H1 (cell line): ENCODE data around the gene OTUD5. TPM values are rescaled to one million over a fixed set of nuclear protein-coding genes. Genes with fewer than 3 reads are reported as not detected.

Experiments
- ATF3 ChIP-seq: IDR thresholded peaks from 2 replicates; pipeline ENCODE4 v1.6.1; 2011; ENCODE audit warnings: low read depth, mild to moderate bottlenecking, low read length; ENCODE audit not compliant: insufficient read depth
- HDAC2 ChIP-seq, 2 experiments: fragments of 300-600 bp in 1 of 2; sonication (generic) in 1 of 2; IDR thresholded peaks; 2 replicates each; pipeline ENCODE4 v1.6.1; 2011 to 2012; ENCODE audit warnings: low read depth in 2 of 2, low read length in 2 of 2, mild to moderate bottlenecking in 2 of 2, moderate library complexity in 2 of 2, borderline replicate concordance in 1 of 2, inconsistent platforms in 1 of 2
- HDAC6 ChIP-seq: IDR thresholded peaks from one replicate; pipeline ENCODE4 v1.7.1; 2012; ENCODE audit warnings: low read depth, mild to moderate bottlenecking, inconsistent platforms, low read length, moderate library complexity
- KDM5A ChIP-seq: fragments of 200-600 bp; IDR thresholded peaks from 2 replicates; pipeline ENCODE4 v1.7.1; 2012; ENCODE audit warnings: mild to moderate bottlenecking, low read length, inconsistent platforms, mixed read lengths
- RBBP5 ChIP-seq: IDR thresholded peaks from 2 replicates; pipeline ENCODE4 v1.7.1; 2012; ENCODE audit warnings: low read depth, mild to moderate bottlenecking, inconsistent platforms, low read length, moderate library complexity, borderline replicate concordance
- SIN3A ChIP-seq, 2 experiments: IDR thresholded peaks in 1 of 2; conservative IDR thresholded peaks in 1 of 2; 2 replicates each; pipeline ENCODE4 v1.6.1; 2011 to 2012; ENCODE audit warnings: low read length in 2 of 2, improper control_type of control experiment in 1 of 2, low read depth in 1 of 2, mild to moderate bottlenecking in 1 of 2
- polyA plus RNA-seq, 7 experiments: library from polyadenylated mRNA; depleted of rRNA in 3 of 7; stranded (reverse) in 5 of 7; unstranded in 2 of 7; fragments of >200 nt in 5 of 7; fragments of 200-250 nt in 2 of 7; gene quantifications; 1 replicate in 5 of 7; 2 replicates in 1 of 7; 4 replicates in 1 of 7; pipeline versions ENCODE4 v1.2.1 to v1.2.3, GENCODE V29; 2011 to 2013; ENCODE audit warnings: missing spikeins in 2 of 7, mixed read lengths in 2 of 7
- total RNA-seq: library from RNA; stranded (reverse); fragmentation: NEBNext Ultra II Directional; extraction: Animal tissue kit (Norgen Biotek cat#: 25700); gene quantifications from 2 replicates; pipeline ENCODE4 v1.2.1, GENCODE V29; 2021

OTUD5 gene
- total and polyA plus RNA-seq, 2 of the 8 experiments (the other 6 are each of a cell fraction or from before 2014, with no cell fraction given) = 46.3 to 53.5 TPM

- TF ChIP-seq RBBP5 = no peak
- no peak for TF ChIP-seq ATF3
- no peak for TF ChIP-seq HDAC2 (IDR thresholded peaks at IDR 0.05; ENCODE audit: borderline replicate concordance in 1 of 2, low read depth in 2 of 2, low read length in 2 of 2)
- TF ChIP-seq HDAC6 = no peak
- no peak for TF ChIP-seq SIN3A (conservative IDR thresholded peaks at IDR 0.05 in 1 of 2, IDR thresholded peaks at IDR 0.05 in 1 of 2; ENCODE audit: low read depth in 1 of 2, low read length in 2 of 2)
- no peak for TF ChIP-seq KDM5A
Observed at GRCh38 chrX:48961585-48962091, 4.2 kb upstream of the OTUD5 start (continued).
